Measurements from ENCODE around the gene SORCS2.

DNA sequence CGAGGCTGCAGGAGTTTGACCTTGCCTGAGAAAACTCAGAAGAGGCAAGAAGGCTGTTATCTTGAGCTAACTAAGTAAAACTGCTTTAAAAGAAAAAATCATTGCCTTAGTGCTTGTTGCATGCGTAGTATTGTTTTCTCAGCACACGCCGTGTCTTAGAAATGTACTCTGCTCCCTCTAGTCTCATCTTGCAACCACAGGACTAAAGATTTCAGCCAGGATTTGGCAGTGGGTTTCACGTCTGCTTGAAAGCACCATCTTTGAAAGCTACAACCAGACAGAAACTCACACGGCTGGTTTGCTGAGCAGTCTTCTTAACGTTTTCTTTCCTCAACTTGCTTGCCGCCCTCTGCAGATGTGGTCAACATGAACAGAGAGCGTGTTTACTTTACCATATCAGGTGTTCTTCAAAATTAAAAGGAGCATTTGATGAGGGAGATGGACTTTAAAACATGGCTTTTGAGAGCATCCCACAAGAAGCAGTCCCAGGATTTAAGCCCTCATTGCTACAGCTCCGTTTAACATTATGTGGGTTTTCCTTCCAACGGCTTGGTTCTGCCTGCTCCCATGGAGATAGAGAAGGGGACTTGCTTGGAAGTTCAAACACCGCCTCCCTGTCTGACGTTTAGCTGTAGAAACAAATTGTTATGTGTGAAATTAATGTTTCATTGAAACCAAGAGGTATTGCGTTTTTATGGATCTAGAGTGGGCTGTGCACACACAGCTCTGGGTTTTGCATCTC is 3.4 kb downstream of the SORCS2 start:
- TF ChIP-seq, protein P1, sequence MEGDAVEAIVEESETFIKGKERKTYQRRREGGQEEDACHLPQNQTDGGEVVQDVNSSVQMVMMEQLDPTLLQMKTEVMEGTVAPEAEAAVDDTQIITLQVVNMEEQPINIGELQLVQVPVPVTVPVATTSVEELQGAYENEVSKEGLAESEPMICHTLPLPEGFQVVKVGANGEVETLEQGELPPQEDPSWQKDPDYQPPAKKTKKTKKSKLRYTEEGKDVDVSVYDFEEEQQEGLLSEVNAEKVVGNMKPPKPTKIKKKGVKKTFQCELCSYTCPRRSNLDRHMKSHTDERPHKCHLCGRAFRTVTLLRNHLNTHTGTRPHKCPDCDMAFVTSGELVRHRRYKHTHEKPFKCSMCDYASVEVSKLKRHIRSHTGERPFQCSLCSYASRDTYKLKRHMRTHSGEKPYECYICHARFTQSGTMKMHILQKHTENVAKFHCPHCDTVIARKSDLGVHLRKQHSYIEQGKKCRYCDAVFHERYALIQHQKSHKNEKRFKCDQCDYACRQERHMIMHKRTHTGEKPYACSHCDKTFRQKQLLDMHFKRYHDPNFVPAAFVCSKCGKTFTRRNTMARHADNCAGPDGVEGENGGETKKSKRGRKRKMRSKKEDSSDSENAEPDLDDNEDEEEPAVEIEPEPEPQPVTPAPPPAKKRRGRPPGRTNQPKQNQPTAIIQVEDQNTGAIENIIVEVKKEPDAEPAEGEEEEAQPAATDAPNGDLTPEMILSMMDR (IDR thresholded peaks at IDR 0.05; ENCODE audit: insufficient read depth, low read depth, low read length) = no peak
- no peak for TF ChIP-seq EZH2 (IDR thresholded peaks at IDR 0.05; ENCODE audit: insufficient read depth, low read length)

Data from astrocyte (in vitro differentiated cells and primary cell).